ENCODE measurements around the gene APOA1.
"Not testable (repeated sequence)": the region's sequence is repeated elsewhere in the genome, so short reads cannot be mapped to it uniquely, and the experiment has no call there.

APOA1 gene

DNA sequence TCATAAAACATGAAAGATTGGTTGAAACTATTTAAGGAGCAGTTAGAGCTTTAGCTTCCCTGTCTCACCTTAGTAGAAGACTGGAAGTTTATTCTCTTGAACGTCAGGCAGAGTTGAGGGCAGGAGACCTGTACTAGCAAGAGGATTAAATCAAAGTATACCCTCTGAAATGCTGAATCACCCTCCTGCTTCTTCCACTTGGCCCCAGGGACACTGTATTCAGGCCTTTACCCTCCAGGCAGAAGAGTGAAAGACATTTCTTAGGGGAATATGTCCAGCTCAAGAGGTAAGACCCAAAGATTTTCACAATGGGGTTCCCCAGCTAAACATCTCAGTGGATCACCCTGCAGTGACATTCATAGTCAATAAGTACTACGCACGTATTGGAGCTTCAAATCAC, 26.2 kb downstream of the APOA1 start:
- no peak for DNase-seq (ENCODE audit: low read depth)
- TF ChIP-seq, protein P1, sequence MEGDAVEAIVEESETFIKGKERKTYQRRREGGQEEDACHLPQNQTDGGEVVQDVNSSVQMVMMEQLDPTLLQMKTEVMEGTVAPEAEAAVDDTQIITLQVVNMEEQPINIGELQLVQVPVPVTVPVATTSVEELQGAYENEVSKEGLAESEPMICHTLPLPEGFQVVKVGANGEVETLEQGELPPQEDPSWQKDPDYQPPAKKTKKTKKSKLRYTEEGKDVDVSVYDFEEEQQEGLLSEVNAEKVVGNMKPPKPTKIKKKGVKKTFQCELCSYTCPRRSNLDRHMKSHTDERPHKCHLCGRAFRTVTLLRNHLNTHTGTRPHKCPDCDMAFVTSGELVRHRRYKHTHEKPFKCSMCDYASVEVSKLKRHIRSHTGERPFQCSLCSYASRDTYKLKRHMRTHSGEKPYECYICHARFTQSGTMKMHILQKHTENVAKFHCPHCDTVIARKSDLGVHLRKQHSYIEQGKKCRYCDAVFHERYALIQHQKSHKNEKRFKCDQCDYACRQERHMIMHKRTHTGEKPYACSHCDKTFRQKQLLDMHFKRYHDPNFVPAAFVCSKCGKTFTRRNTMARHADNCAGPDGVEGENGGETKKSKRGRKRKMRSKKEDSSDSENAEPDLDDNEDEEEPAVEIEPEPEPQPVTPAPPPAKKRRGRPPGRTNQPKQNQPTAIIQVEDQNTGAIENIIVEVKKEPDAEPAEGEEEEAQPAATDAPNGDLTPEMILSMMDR (conservative IDR thresholded peaks at IDR 0.05; ENCODE audit: control insufficient read depth, insufficient read depth, low read depth, low read length): no peak
- no peak overlapping the region for H3K4me3 ChIP-seq (ENCODE audit: control insufficient read depth, low read depth, low read length)

DNA sequence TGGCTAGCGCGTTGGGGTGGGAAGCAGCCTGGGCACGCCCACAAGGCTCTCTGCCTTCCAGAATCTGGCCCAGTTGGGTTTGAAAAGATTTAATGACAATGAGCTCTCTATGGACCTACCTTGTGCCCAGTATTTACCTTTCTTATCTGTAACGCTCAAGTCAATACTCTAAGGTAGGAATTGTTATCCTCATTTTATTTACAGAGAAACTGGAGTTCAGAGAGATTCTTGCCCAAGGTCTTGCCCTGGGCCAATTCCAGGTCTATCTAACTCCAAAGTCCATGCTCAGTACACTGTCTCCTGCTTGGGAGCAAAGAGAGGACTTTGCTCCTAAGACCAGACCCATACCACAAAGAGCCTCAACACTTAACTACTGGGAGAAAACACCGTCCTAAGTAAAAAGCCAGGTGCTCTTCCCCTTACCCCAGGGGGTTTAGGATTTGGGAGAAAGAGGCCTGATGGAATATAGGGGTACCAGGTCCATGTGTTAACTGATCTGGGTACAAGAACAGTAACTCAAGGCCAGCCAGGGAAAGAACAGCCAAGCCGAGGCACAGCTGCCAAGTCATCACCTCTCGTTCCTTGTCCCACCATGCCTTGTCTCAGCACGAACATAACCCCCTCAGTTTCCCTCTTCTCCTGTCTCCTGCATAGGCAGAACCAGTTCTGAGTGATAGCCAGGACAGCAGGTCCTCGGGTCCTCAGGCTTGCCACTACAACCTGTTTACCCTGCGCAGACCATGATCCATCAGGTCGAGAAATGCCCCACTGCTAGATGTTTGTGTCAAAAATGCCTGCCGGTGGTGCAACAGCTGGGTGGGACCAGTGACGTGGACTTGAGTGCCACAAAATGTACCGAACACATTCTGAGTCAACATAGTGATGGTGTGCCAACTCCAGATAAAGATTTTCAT, 28.9 kb downstream of the APOA1 start:
- TF ChIP-seq, protein P1 (conservative IDR thresholded peaks at IDR 0.05; ENCODE audit: control insufficient read depth, insufficient read depth, low read depth, low read length): no peak
- H3K4me3 ChIP-seq (ENCODE audit: control insufficient read depth, low read depth, low read length): no peak overlapping the region
- peak; percentile 86 for DNase-seq (ENCODE audit: low read depth)

DNA sequence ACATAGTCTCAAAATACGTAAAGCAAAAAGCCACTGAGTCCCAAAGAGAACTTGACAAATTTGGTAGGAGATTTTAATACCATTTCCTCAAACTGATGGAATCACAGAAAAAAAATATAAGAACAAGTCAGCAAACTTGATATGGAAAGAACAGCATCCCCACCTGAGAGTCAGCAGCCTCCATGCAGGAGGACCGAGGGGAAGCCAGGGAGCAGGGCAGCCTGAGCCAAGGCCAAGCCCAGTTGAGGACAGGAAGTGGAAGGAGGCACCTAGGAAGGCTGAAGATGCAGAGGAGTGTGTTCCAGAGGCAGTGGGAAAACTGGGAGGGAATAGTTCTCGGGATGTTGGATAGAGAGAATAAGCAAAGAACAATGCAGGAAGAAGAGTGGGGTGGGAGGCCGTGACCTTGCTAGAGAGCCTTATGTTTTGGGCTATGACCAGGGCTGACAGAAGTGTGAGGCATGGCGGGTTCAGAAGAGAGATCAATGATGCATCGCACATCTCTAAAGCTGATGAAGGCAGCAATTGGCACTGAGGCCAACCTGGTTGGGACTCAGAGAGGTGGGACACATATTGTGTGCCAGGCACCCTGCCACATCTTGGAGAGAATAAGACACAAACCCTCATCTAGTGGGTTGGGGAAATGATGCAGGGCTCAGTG, 29.7 kb downstream of the APOA1 start:
- TF ChIP-seq, protein P1 (conservative IDR thresholded peaks at IDR 0.05; ENCODE audit: control insufficient read depth, insufficient read depth, low read depth, low read length): no peak
- DNase-seq (ENCODE audit: low read depth): peak; percentile 5
- no peak overlapping the region for H3K4me3 ChIP-seq (ENCODE audit: control insufficient read depth, low read depth, low read length)

DNA sequence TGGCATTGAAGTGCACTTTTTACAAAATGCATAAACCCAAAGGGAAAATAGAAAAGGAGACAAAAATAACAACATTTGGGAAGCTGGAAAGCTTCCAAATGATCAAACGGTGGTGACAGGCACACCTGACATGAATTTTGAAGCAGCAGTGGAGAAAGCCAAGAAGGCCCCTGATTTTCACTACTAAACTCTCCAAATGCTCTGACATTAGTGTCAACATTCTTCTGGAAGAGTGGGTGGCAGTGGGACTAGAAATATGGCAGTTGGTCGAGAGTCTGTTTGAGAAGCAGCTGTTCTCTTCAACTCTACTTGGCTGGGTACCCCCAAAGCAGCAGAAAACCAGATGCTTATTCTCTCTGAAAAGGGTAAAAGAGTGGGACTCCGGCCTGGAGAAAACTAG, 33.4 kb downstream of the APOA1 start:
- H3K4me3 ChIP-seq (ENCODE audit: control insufficient read depth, low read depth, low read length): no peak overlapping the region
- DNase-seq (ENCODE audit: low read depth): no peak
- TF ChIP-seq, protein P1 (conservative IDR thresholded peaks at IDR 0.05; ENCODE audit: control insufficient read depth, insufficient read depth, low read depth, low read length): no peak

DNA sequence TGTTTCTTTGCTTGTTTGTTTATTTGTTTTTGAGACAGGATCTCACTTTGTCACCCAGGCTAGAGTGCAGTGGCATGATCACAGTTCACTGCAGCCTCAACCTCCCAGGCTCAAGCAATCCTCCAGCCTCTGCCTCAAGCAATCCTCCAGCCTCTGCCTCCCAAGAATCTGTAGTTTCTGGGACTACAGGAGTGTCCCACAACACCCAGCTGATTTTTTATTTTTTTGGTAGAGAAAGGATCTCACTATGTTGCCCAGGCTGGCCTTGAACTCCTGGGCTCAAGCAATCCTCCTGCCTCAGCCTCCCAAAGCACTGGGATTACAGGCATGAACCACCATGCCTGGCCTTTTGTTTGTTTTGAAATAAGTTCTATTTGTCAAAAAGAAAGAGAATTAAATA, 35.8 kb downstream of the APOA1 start:
- DNase-seq (ENCODE audit: low read depth); H3K4me3 ChIP-seq (ENCODE audit: control insufficient read depth, low read depth, low read length): not testable (repeated sequence)

DNA sequence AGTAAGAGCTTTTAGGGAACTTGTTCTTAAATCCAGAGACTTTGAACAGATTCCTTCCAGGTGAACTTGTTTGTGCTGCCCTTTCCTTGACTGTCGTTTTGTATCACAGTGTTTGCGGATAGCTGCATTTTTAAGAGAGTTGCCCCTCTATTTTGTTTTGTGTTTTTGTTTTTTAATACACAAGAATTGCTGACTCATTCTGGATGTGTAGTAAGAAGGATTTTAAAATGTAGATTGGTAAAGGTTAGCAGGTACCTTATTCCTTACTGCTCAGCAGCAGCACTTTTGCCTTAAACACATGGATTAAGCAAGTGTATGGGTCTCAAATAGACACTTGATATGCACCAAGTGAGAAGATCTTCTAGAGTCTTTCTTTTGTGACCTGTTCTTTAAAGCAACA, 36.8 kb downstream of the APOA1 start:
- H3K4me3 ChIP-seq (ENCODE audit: control insufficient read depth, low read depth, low read length): no peak overlapping the region
- no peak for DNase-seq (ENCODE audit: low read depth)
- TF ChIP-seq, protein P1 (conservative IDR thresholded peaks at IDR 0.05; ENCODE audit: control insufficient read depth, insufficient read depth, low read depth, low read length): no peak

DNA sequence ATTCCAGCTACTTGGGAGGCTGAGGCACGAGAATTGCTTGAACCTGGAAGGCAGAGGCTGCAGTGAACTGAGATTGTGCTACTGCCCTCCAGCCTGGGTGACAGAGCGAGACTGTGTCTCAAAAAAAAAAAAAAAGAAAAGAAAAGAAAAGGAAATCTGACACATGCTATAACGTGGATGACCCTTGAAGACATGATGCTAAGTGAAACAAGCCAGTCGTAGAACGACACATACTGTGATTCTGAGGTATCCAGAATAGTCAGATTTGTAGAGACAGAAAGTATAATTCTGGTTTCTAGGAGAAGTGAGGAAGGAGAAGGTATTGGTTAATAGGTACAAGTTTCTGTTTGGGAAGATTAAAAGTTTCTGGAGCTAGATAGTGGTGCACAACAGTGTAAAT, 39.1 kb downstream of the APOA1 start:
- no peak overlapping the region for H3K4me3 ChIP-seq (ENCODE audit: control insufficient read depth, low read depth, low read length)
- DNase-seq (ENCODE audit: low read depth): no peak
- TF ChIP-seq, protein P1 (conservative IDR thresholded peaks at IDR 0.05; ENCODE audit: control insufficient read depth, insufficient read depth, low read depth, low read length): no peak

Measured in fibroblast of mammary gland (primary cell).